ENCODE results near the gene LCA5. TPM values are rescaled to one million over a fixed set of nuclear protein-coding genes. Genes with fewer than 3 reads are reported as not detected.
A peak's percentile ranks its signal among the peaks of the same experiment; 100 is the strongest.

LCA5 gene
- total RNA-seq, 1 experiment from 2014 or later, result 2.3 TPM

DNA sequence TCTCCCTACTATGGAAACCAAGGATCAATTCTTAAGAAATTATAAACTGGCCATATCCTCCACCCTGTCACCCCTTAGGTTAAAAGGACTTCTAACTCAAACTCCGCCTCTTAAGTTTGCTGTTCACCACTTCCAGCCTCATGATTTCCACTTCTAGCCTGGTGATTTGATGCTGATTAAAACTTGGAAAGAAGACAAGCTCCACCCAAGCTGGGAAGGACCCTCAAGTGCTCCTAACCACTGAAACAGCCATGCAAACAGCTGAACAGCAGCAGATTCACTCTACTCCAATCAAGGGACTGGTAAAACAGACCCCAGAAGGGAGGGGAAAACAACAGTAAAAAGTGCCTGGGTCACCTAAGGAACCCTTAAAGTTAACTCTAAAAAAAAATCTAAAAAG is 10.3 kb downstream of the LCA5 start:
- no peak overlapping the region for H3K27ac ChIP-seq (ENCODE audit: insufficient read length, low read depth, low read length)
- no peak overlapping the region for H2BK120ac ChIP-seq (ENCODE audit: low read depth, low read length, poor library complexity, severe bottlenecking)
- no peak overlapping the region for H3K14ac ChIP-seq (ENCODE audit: insufficient read depth, low read length)
- no peak overlapping the region for H3K4me2 ChIP-seq (ENCODE audit: insufficient read depth, insufficient read length, low read length)
- H2AK5ac ChIP-seq (ENCODE audit: insufficient read length, low read length), result no peak overlapping the region
- no peak overlapping the region for H2BK20ac ChIP-seq (ENCODE audit: low read depth, low read length, poor library complexity, severe bottlenecking)
- no peak overlapping the region for H3K18ac ChIP-seq (ENCODE audit: insufficient read length, low read depth, low read length)
- WGBS (ENCODE audit: extremely low coverage, insufficient read length, low lambda C conversion rate), result no CpG with 5 or more reads among the region's 1 CpG
- Mint-ChIP-seq H3K4me3 (no peak overlapping the region), H3K4me1 (peaks cover 16 to 18% of the 10 kb centered on the region in 2 experiments), H3K9me3 (no peaks in the 10 kb centered on the region), H3K27ac (peak overlapping the region in 1 of 3 experiments; percentile 69; a peak in 1 of 7 replicates), H3K27me3 (ENCODE audit: low read depth) (no peaks in the 10 kb centered on the region), H3K36me3 (ENCODE audit: insufficient read depth in 1 of 3, low read depth in 3 of 3) (no peaks in the 10 kb centered on the region)
- no peaks in the 10 kb centered on the region for H3K23me2 ChIP-seq (ENCODE audit: insufficient read length, low read depth, low read length, poor library complexity, severe bottlenecking)
- H3K79me2 ChIP-seq (ENCODE audit: insufficient read depth, low read length), result no peaks in the 10 kb centered on the region
- no peaks in the 10 kb centered on the region for H3K79me1 ChIP-seq (ENCODE audit: insufficient read depth, low read depth, low read length, poor library complexity, severe bottlenecking)
- no peak overlapping the region for H2BK15ac ChIP-seq (ENCODE audit: low read depth, low read length)
- H4K8ac ChIP-seq (replicated peaks; ENCODE audit: insufficient read length, low read depth, low read length), result no peak overlapping the region
- H2BK5ac ChIP-seq (ENCODE audit: insufficient read length, low read length), result no peak overlapping the region
- DNase-seq, result no peak
- no peak overlapping the region for H3K23ac ChIP-seq (ENCODE audit: insufficient read length, low read depth, low read length)
- H3K27me3 ChIP-seq (ENCODE audit: insufficient read depth, low read length), result no peaks in the 10 kb centered on the region
- no peak overlapping the region for H3K4ac ChIP-seq (ENCODE audit: low read depth, low read length)
- no peak overlapping the region for H4K5ac ChIP-seq (ENCODE audit: insufficient read length, low read depth, low read length)
- no peak overlapping the region for H2AFZ ChIP-seq (ENCODE audit: low read length)
- no peak overlapping the region for H2BK12ac ChIP-seq (ENCODE audit: insufficient read length, low read depth, low read length)
- H3K9me3 ChIP-seq (ENCODE audit: control insufficient read depth, low read depth, low read length), result no peaks in the 10 kb centered on the region
- TF ChIP-seq, protein P1, sequence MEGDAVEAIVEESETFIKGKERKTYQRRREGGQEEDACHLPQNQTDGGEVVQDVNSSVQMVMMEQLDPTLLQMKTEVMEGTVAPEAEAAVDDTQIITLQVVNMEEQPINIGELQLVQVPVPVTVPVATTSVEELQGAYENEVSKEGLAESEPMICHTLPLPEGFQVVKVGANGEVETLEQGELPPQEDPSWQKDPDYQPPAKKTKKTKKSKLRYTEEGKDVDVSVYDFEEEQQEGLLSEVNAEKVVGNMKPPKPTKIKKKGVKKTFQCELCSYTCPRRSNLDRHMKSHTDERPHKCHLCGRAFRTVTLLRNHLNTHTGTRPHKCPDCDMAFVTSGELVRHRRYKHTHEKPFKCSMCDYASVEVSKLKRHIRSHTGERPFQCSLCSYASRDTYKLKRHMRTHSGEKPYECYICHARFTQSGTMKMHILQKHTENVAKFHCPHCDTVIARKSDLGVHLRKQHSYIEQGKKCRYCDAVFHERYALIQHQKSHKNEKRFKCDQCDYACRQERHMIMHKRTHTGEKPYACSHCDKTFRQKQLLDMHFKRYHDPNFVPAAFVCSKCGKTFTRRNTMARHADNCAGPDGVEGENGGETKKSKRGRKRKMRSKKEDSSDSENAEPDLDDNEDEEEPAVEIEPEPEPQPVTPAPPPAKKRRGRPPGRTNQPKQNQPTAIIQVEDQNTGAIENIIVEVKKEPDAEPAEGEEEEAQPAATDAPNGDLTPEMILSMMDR (conservative IDR thresholded peaks at IDR 0.05), result no peak
- H3K4me1 ChIP-seq (ENCODE audit: insufficient read depth, low read length), result no peaks in the 10 kb centered on the region; the same call in 1 of the 2 replicates
- H3T11ph ChIP-seq (ENCODE audit: low read length), result no peak overlapping the region
- H3K9ac ChIP-seq (ENCODE audit: extremely low read depth, insufficient read length, low read length), result no peak overlapping the region
- H3K56ac ChIP-seq (ENCODE audit: insufficient read length, low read depth, low read length), result no peak overlapping the region
- no peak overlapping the region for H4K91ac ChIP-seq (ENCODE audit: insufficient read length, low read depth, low read length)
- H4K20me1 ChIP-seq (ENCODE audit: control insufficient read depth, insufficient read depth, insufficient read length), result no peaks in the 10 kb centered on the region
